ENCODE data around the gene RAP1B.

RAP1B gene

GRCh38 chr12:68624933-68625332 is 14.2 kb downstream of the RAP1B start:
- Histone ChIP-seq H3K4me3 (ENCODE audit: low read length) (no peak overlapping the region), H3K4me1 (ENCODE audit: low read length) (peaks cover 41% of the 10 kb centered on the region), H3F3A (ENCODE audit: insufficient read depth, low read length) (peaks cover 25% of the 10 kb centered on the region), H3K27me3 (replicated peaks; ENCODE audit: insufficient read depth, low read length) (no peaks in the 10 kb centered on the region), H2AFZ (ENCODE audit: low read length) (no peak overlapping the region), H3K36me3 (replicated peaks; ENCODE audit: insufficient read depth, low read length) (no peaks in the 10 kb centered on the region), H3K27ac (ENCODE audit: low read length) (no peak overlapping the region), H3K9me2 (replicated peaks; ENCODE audit: insufficient read depth, low read length) (no peaks in the 10 kb centered on the region), H3K9ac (ENCODE audit: low read length) (no peak overlapping the region), H4K20me1 (ENCODE audit: insufficient read depth, low read length) (peaks cover 50% of the 10 kb centered on the region), H3K9me3 (replicated peaks; ENCODE audit: insufficient read depth, low read length) (no peaks in the 10 kb centered on the region), H3K79me2 (ENCODE audit: low read length) (peaks cover 100% of the 10 kb centered on the region), H3K4me2 (ENCODE audit: low read depth, low read length) (no peak overlapping the region)
- no peak for TF ChIP-seq EZH2phosphoT487 (IDR thresholded peaks at IDR 0.05; ENCODE audit: low read length)
- TF ChIP-seq EZH2 (optimal IDR thresholded peaks at IDR 0.05; ENCODE audit: low read depth, low read length) = no peak
- TF ChIP-seq CTCF (IDR thresholded peaks at IDR 0.05; ENCODE audit: low read length) = no peak
- no peak for DNase-seq

DNA sequence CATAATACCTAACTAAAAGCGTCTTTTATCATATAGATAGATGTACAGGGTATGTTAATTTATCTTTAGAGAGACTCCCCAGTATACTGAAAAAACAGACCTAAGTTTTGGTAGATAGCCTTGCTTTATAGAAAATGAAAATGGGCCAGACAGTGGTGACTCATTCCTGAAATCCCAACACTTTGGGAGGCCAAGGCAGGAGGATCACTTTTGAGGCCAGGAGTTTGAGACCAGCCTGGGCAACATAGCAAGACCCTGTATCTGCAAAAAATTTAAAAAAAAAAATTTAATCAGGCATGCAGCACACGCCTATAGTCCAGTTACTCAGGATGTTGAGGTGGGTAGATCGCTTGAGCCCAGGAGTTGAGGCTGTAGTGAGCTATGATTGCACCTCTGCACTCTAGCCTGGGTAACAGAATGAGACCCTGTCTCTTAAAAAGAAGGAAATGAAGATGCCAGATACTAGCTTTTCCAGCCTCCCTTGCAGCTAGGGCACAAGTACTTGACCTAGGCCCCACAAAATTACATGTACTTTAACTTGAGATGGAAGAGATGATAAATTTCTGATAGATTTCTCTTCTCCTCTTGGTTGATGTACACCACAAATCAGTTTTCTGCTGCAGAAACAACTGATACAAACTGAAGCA is 17.1 kb downstream of the RAP1B start:
- no peak for DNase-seq
- Histone ChIP-seq H3K27ac (ENCODE audit: low read length) (peak overlapping the region; percentile 47; the same call in 1 of the 2 replicates), H3K4me3 (ENCODE audit: low read length) (no peak overlapping the region), H3K4me2 (ENCODE audit: low read depth, low read length) (peak overlapping the region; percentile 30; the same call in 1 of the 2 replicates), H2AFZ (ENCODE audit: low read length) (no peak overlapping the region), H3K79me2 (ENCODE audit: low read length) (peaks cover 100% of the 10 kb centered on the region), H4K20me1 (ENCODE audit: insufficient read depth, low read length) (peaks cover 29% of the 10 kb centered on the region), H3K9me3 (replicated peaks; ENCODE audit: insufficient read depth, low read length) (no peaks in the 10 kb centered on the region), H3K36me3 (replicated peaks; ENCODE audit: insufficient read depth, low read length) (0 out of 2 replicates have a peak, but pooled peaks cover 2% of the 10 kb centered on the region), H3K9me2 (replicated peaks; ENCODE audit: insufficient read depth, low read length) (no peaks in the 10 kb centered on the region), H3K9ac (ENCODE audit: low read length) (no peak overlapping the region), H3K27me3 (replicated peaks; ENCODE audit: insufficient read depth, low read length) (no peaks in the 10 kb centered on the region), H3F3A (ENCODE audit: insufficient read depth, low read length) (peaks cover 29% of the 10 kb centered on the region), H3K4me1 (ENCODE audit: low read length) (peaks cover 51% of the 10 kb centered on the region)
- TF ChIP-seq EZH2phosphoT487 (IDR thresholded peaks at IDR 0.05; ENCODE audit: low read length) = no peak

DNA sequence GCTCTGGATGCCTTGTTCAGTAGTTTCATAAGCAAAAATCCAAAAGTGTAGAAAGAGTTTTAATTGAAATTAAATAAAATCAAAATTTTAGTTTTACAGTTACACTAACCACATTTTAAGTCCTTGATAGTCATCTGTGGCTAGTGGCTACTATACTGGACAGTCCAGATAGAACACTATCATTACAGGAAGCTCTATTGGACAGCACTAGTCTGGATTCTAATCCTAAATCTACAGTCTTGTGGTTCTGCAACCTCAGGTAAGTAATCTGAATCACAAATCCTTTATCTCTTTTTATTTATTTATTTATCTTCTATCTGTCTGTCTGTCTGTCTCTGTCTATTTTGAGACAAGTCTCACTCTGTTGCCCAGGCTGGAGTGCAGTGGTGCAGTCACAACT is 18.0 kb downstream of the RAP1B start:
- Histone ChIP-seq H3K36me3 (replicated peaks; ENCODE audit: insufficient read depth, low read length) (0 out of 2 replicates have a peak, but pooled peaks cover 2% of the 10 kb centered on the region), H3K4me3 (ENCODE audit: low read length) (no peak overlapping the region), H3F3A (ENCODE audit: insufficient read depth, low read length) (peaks cover 29% of the 10 kb centered on the region), H3K9me3 (replicated peaks; ENCODE audit: insufficient read depth, low read length) (no peaks in the 10 kb centered on the region), H3K4me1 (ENCODE audit: low read length) (peaks cover 51% of the 10 kb centered on the region), H3K79me2 (ENCODE audit: low read length) (peaks cover 100% of the 10 kb centered on the region), H3K9ac (ENCODE audit: low read length) (no peak overlapping the region), H3K27me3 (replicated peaks; ENCODE audit: insufficient read depth, low read length) (no peaks in the 10 kb centered on the region), H3K9me2 (replicated peaks; ENCODE audit: insufficient read depth, low read length) (no peaks in the 10 kb centered on the region), H2AFZ (ENCODE audit: low read length) (no peak overlapping the region), H3K27ac (ENCODE audit: low read length) (peak overlapping the region; percentile 47; the same call in 1 of the 2 replicates), H3K4me2 (ENCODE audit: low read depth, low read length) (peak overlapping the region; percentile 30; the same call in 1 of the 2 replicates), H4K20me1 (ENCODE audit: insufficient read depth, low read length) (peaks cover 25% of the 10 kb centered on the region)
- TF ChIP-seq EZH2phosphoT487 (IDR thresholded peaks at IDR 0.05; ENCODE audit: low read length) (no peak), EZH2 (optimal IDR thresholded peaks at IDR 0.05; ENCODE audit: low read depth, low read length) (no peak), CTCF (IDR thresholded peaks at IDR 0.05; ENCODE audit: low read length) (no peak)
- DNase-seq = no peak

GRCh38 chr12:68630050-68630449 is 19.4 kb downstream of the RAP1B start:
- no peaks in the 10 kb centered on the region for H3K9me3 ChIP-seq (replicated peaks; ENCODE audit: insufficient read depth, low read length)
- no peaks in the 10 kb centered on the region for H3K9me2 ChIP-seq (replicated peaks; ENCODE audit: insufficient read depth, low read length)
- peaks cover 100% of the 10 kb centered on the region for H3K79me2 ChIP-seq (ENCODE audit: low read length)
- peaks cover 29% of the 10 kb centered on the region for H3F3A ChIP-seq (ENCODE audit: insufficient read depth, low read length)
- no peak overlapping the region for H2AFZ ChIP-seq (ENCODE audit: low read length)
- DNase-seq = peak; percentile 33
- peaks cover 48% of the 10 kb centered on the region for H3K4me1 ChIP-seq (ENCODE audit: low read length)
- H3K4me3 ChIP-seq (ENCODE audit: low read length) = no peak overlapping the region
- peak overlapping the region; percentile 15; the same call in 1 of the 2 replicates for H3K27ac ChIP-seq (ENCODE audit: low read length)
- peaks cover 26% of the 10 kb centered on the region for H4K20me1 ChIP-seq (ENCODE audit: insufficient read depth, low read length)
- no peak for TF ChIP-seq CTCF (IDR thresholded peaks at IDR 0.05; ENCODE audit: low read length)
- TF ChIP-seq EZH2 (optimal IDR thresholded peaks at IDR 0.05; ENCODE audit: low read depth, low read length) = no peak
- no peak for TF ChIP-seq EZH2phosphoT487 (IDR thresholded peaks at IDR 0.05; ENCODE audit: low read length)
- no peak overlapping the region for H3K9ac ChIP-seq (ENCODE audit: low read length)
- H3K27me3 ChIP-seq (replicated peaks; ENCODE audit: insufficient read depth, low read length) = no peaks in the 10 kb centered on the region
- H3K36me3 ChIP-seq (replicated peaks; ENCODE audit: insufficient read depth, low read length) = 0 out of 2 replicates have a peak, but pooled peaks cover 2% of the 10 kb centered on the region
- H3K4me2 ChIP-seq (ENCODE audit: low read depth, low read length) = peak overlapping the region; percentile 9; the same call in 1 of the 2 replicates

All from MM.1S (cell line).